GM23338 (cell line): ENCODE data around the gene UBE2J1. TPM values are rescaled to one million over a fixed set of nuclear protein-coding genes. Genes with fewer than 3 reads are reported as not detected.

Source experiments
- ATAC-seq: fragments of 200-7000 bp; cut with Tn5 transposase; 3 replicates; pipeline ENCODE4 v1.9.1; 2020
- DNase-seq: peaks from one replicate; pipeline ENCODE4 v3.0.0-alpha.2; 2015; ENCODE audit warnings: low spot score
- H2AFZ ChIP-seq: fragments of 200-600 bp; sonication (generic); 2 replicates; pipeline ENCODE4 v1.8.0; 2016; ENCODE audit warnings: antibody characterized with exemption, mild to moderate bottlenecking, moderate library complexity
- H3F3A ChIP-seq: fragments of 200-600 bp; sonication (generic); replicated peaks from 2 replicates; pipeline ENCODE4 v1.8.0; 2017; ENCODE audit warnings: antibody characterized with exemption, mixed run types, low read depth
- H3K27ac ChIP-seq: fragments of 200-600 bp; sonication (generic); 2 replicates; pipeline ENCODE4 v1.6.1; 2016; ENCODE audit warnings: low read depth
- H3K27me3 ChIP-seq: fragments of 200-600 bp; sonication (generic); 2 replicates; pipeline ENCODE4 v1.8.0; 2016; ENCODE audit warnings: mild to moderate bottlenecking, mixed run types, moderate library complexity; ENCODE audit not compliant: insufficient read depth
- H3K36me3 ChIP-seq: fragments of 200-600 bp; sonication (generic); 2 replicates; pipeline ENCODE4 v1.8.0; 2016; ENCODE audit warnings: mild to moderate bottlenecking; ENCODE audit not compliant: insufficient read depth
- H3K4me1 ChIP-seq: fragments of 200-600 bp; sonication (generic); 2 replicates; pipeline ENCODE4 v1.8.0; 2016; ENCODE audit warnings: mild to moderate bottlenecking, moderate library complexity; ENCODE audit not compliant: insufficient read depth
- H3K4me2 ChIP-seq: fragments of 200-600 bp; sonication (generic); 2 replicates; pipeline ENCODE4 v1.7.1; 2017; ENCODE audit warnings: mixed run types
- H3K4me3 ChIP-seq: fragments of 200-600 bp; sonication (generic); 2 replicates; pipeline ENCODE4 v1.6.1; 2016; ENCODE audit warnings: mixed run types
- H3K79me2 ChIP-seq: fragments of 200-600 bp; sonication (generic); replicated peaks from 2 replicates; pipeline ENCODE4 v1.8.0; 2017; ENCODE audit warnings: mild to moderate bottlenecking; ENCODE audit not compliant: insufficient read depth
- H3K9me2 ChIP-seq: fragments of 200-600 bp; sonication (generic); 2 replicates; pipeline ENCODE4 v1.8.0; 2017; ENCODE audit not compliant: insufficient read depth
- H4K20me1 ChIP-seq: fragments of 200-600 bp; sonication (generic); replicated peaks from 2 replicates; pipeline ENCODE4 v1.8.0; 2017; ENCODE audit warnings: mild to moderate bottlenecking; ENCODE audit not compliant: insufficient read depth
- H3K27ac Mint-ChIP-seq: 2 replicates; pipeline ENCODE4 v1.8.0; 2020; ENCODE audit warnings: inconsistent platforms, mild to moderate bottlenecking, moderate library complexity, mixed read lengths
- H3K27me3 Mint-ChIP-seq: 3 replicates; pipeline ENCODE4 v1.8.0; 2022; ENCODE audit warnings: low read depth, mild to moderate bottlenecking, moderate library complexity, mixed read lengths, inconsistent platforms; ENCODE audit not compliant: insufficient read depth, poor library complexity
- H3K36me3 Mint-ChIP-seq: 3 replicates; pipeline ENCODE4 v1.8.0; 2021; ENCODE audit warnings: low read depth, mild to moderate bottlenecking, inconsistent platforms, moderate library complexity, mixed read lengths
- H3K4me1 Mint-ChIP-seq: 3 replicates; pipeline ENCODE4 v1.8.0; 2020; ENCODE audit warnings: mild to moderate bottlenecking, inconsistent platforms, mixed read lengths
- H3K4me3 Mint-ChIP-seq: 3 replicates; pipeline ENCODE4 v1.8.0; 2021; ENCODE audit warnings: moderate library complexity, mild to moderate bottlenecking, inconsistent platforms, mixed read lengths
- H3K9me3 Mint-ChIP-seq: 3 replicates; pipeline ENCODE4 v1.8.0; 2020; ENCODE audit warnings: moderate library complexity, mild to moderate bottlenecking, inconsistent platforms, mixed read lengths
- CREB1 ChIP-seq: fragments of 250-450 bp; sonication (Bioruptor Pico); IDR thresholded peaks from 2 replicates; pipeline ENCODE4 v1.5.0; 2020; ENCODE audit warnings: low read depth, mild to moderate bottlenecking, moderate library complexity
- EZH2 ChIP-seq: fragments of 200-600 bp; sonication (generic); IDR thresholded peaks from one replicate; pipeline ENCODE4 v1.8.0; 2017; ENCODE audit warnings: antibody characterized with exemption, mild to moderate bottlenecking, low read depth; ENCODE audit not compliant: unreplicated experiment
- EZH2phosphoT487 ChIP-seq: fragments of 200-600 bp; sonication (generic); IDR thresholded peaks from one replicate; pipeline ENCODE4 v1.8.1; 2018; ENCODE audit warnings: antibody characterized with exemption; ENCODE audit not compliant: unreplicated experiment
- NANOG ChIP-seq: IDR thresholded peaks from 2 replicates; pipeline ENCODE4 v1.6.1; 2016; ENCODE audit warnings: antibody characterized with exemption, borderline replicate concordance
- ZNF114 ChIP-seq: fragments of 250-450 bp; sonication (Bioruptor Pico); IDR thresholded peaks from 2 replicates; pipeline ENCODE4 v1.5.0; 2020; ENCODE audit warnings: mild to moderate bottlenecking, moderate library complexity
- polyA plus RNA-seq: library from polyadenylated mRNA; unstranded; fragments of >200 nt; fragmentation: Nextera tagmentation; extraction: Ambion mirVana; gene quantifications from 2 replicates; pipeline ENCODE4 v1.2.1, GENCODE V29; 2016
- total RNA-seq: library from RNA; depleted of rRNA; stranded (reverse); fragments of >200 nt; shearing (Covaris generic); gene quantifications from 2 replicates; pipeline ENCODE4 v1.2.3, GENCODE V29; 2014
- TF ChIP-seq, protein P1 (sequence below): IDR thresholded peaks from 2 replicates; pipeline ENCODE4 v1.6.1; 2016; ENCODE audit warnings: antibody characterized with exemption
- TF ChIP-seq, protein P2 (sequence below): IDR thresholded peaks from one replicate; pipeline ENCODE4 v1.6.1; 2018; ENCODE audit warnings: antibody characterized with exemption; ENCODE audit not compliant: unreplicated experiment
- TF ChIP-seq, protein P3 (sequence below): fragments of 250-450 bp; sonication (Bioruptor Pico); IDR thresholded peaks from 2 replicates; pipeline ENCODE4 v1.5.0; 2020; ENCODE audit warnings: mild to moderate bottlenecking, moderate library complexity

UBE2J1 gene
- total and polyA plus RNA-seq, 2 experiments from 2014 or later = 7.5 to 13.1 TPM

- TF ChIP-seq, protein P1, sequence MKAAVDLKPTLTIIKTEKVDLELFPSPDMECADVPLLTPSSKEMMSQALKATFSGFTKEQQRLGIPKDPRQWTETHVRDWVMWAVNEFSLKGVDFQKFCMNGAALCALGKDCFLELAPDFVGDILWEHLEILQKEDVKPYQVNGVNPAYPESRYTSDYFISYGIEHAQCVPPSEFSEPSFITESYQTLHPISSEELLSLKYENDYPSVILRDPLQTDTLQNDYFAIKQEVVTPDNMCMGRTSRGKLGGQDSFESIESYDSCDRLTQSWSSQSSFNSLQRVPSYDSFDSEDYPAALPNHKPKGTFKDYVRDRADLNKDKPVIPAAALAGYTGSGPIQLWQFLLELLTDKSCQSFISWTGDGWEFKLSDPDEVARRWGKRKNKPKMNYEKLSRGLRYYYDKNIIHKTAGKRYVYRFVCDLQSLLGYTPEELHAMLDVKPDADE = no peak
- no peak for TF ChIP-seq EZH2
- TF ChIP-seq, protein P2, sequence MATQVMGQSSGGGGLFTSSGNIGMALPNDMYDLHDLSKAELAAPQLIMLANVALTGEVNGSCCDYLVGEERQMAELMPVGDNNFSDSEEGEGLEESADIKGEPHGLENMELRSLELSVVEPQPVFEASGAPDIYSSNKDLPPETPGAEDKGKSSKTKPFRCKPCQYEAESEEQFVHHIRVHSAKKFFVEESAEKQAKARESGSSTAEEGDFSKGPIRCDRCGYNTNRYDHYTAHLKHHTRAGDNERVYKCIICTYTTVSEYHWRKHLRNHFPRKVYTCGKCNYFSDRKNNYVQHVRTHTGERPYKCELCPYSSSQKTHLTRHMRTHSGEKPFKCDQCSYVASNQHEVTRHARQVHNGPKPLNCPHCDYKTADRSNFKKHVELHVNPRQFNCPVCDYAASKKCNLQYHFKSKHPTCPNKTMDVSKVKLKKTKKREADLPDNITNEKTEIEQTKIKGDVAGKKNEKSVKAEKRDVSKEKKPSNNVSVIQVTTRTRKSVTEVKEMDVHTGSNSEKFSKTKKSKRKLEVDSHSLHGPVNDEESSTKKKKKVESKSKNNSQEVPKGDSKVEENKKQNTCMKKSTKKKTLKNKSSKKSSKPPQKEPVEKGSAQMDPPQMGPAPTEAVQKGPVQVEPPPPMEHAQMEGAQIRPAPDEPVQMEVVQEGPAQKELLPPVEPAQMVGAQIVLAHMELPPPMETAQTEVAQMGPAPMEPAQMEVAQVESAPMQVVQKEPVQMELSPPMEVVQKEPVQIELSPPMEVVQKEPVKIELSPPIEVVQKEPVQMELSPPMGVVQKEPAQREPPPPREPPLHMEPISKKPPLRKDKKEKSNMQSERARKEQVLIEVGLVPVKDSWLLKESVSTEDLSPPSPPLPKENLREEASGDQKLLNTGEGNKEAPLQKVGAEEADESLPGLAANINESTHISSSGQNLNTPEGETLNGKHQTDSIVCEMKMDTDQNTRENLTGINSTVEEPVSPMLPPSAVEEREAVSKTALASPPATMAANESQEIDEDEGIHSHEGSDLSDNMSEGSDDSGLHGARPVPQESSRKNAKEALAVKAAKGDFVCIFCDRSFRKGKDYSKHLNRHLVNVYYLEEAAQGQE = no peak
- no peak for TF ChIP-seq NANOG
- no peak for TF ChIP-seq EZH2phosphoT487
These were observed 21.6 kb downstream of the UBE2J1 start (continued) for GRCh38 chr6:89330910-89331309.

DNA sequence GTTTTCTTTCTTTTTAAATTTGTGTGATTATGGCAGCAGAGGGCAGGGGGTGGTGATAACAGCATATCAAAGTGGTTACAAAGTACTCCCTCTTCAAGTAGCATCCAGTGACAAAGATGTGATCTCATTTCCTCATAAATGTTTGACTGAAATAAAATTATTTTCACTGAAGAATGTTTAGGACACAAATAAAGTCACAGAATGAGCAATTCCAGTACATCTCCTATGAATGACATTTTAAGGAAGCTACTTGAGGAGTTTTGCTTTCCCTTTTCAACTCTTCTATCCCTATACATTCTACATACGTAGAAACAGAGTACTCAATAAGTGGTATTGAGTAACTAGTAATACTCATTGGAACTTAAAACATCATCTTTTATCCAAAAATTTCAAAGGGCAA lies 23.5 kb downstream of the UBE2J1 start:
- Histone ChIP-seq H3K4me1 (peaks cover 10% of the 10 kb centered on the region), H2AFZ (no peak overlapping the region), H3K4me3 (no peak overlapping the region), H4K20me1 (no peaks in the 10 kb centered on the region), H3K27me3 (no peaks in the 10 kb centered on the region), H3K36me3 (no peaks in the 10 kb centered on the region), H3F3A (no peaks in the 10 kb centered on the region), H3K9me2 (no peaks in the 10 kb centered on the region), H3K27ac (no peak overlapping the region), H3K79me2 (no peaks in the 10 kb centered on the region), H3K4me2 (no peak overlapping the region)
- Mint-ChIP-seq H3K27ac (no peak overlapping the region), H3K36me3 (no peaks in the 10 kb centered on the region; the same call in 2 of the 3 replicates), H3K4me3 (no peak overlapping the region), H3K4me1 (no peaks in the 10 kb centered on the region), H3K27me3 (no peaks in the 10 kb centered on the region), H3K9me3 (no peaks in the 10 kb centered on the region)
- ATAC-seq (no peak), DNase-seq (no peak)
- no peak for TF ChIP-seq ZNF114

GRCh38 chr6:89324304-89324703 lies 28.2 kb downstream of the UBE2J1 start:
- no peaks in the 10 kb centered on the region for H3F3A ChIP-seq
- H3K27me3 ChIP-seq = no peaks in the 10 kb centered on the region
- H3K9me2 ChIP-seq = no peaks in the 10 kb centered on the region
- no peaks in the 10 kb centered on the region for H4K20me1 ChIP-seq
- no peak overlapping the region for H3K4me2 ChIP-seq
- H3K36me3 ChIP-seq = peaks cover 3% of the 10 kb centered on the region; the same call in 1 of the 2 replicates
- Mint-ChIP-seq H3K4me3 (no peak overlapping the region), H3K27me3 (no peaks in the 10 kb centered on the region), H3K36me3 (peaks cover 24% of the 10 kb centered on the region), H3K27ac (no peak overlapping the region), H3K9me3 (peaks cover 29% of the 10 kb centered on the region), H3K4me1 (peaks cover 8% of the 10 kb centered on the region)
- H3K27ac ChIP-seq = no peak overlapping the region
- H2AFZ ChIP-seq = no peak overlapping the region
- ATAC-seq = no peak
- no peak overlapping the region for H3K4me3 ChIP-seq
- no peaks in the 10 kb centered on the region for H3K79me2 ChIP-seq
- H3K4me1 ChIP-seq = no peaks in the 10 kb centered on the region
- DNase-seq = no peak
- TF ChIP-seq, protein P1 = no peak
- TF ChIP-seq, protein P3, sequence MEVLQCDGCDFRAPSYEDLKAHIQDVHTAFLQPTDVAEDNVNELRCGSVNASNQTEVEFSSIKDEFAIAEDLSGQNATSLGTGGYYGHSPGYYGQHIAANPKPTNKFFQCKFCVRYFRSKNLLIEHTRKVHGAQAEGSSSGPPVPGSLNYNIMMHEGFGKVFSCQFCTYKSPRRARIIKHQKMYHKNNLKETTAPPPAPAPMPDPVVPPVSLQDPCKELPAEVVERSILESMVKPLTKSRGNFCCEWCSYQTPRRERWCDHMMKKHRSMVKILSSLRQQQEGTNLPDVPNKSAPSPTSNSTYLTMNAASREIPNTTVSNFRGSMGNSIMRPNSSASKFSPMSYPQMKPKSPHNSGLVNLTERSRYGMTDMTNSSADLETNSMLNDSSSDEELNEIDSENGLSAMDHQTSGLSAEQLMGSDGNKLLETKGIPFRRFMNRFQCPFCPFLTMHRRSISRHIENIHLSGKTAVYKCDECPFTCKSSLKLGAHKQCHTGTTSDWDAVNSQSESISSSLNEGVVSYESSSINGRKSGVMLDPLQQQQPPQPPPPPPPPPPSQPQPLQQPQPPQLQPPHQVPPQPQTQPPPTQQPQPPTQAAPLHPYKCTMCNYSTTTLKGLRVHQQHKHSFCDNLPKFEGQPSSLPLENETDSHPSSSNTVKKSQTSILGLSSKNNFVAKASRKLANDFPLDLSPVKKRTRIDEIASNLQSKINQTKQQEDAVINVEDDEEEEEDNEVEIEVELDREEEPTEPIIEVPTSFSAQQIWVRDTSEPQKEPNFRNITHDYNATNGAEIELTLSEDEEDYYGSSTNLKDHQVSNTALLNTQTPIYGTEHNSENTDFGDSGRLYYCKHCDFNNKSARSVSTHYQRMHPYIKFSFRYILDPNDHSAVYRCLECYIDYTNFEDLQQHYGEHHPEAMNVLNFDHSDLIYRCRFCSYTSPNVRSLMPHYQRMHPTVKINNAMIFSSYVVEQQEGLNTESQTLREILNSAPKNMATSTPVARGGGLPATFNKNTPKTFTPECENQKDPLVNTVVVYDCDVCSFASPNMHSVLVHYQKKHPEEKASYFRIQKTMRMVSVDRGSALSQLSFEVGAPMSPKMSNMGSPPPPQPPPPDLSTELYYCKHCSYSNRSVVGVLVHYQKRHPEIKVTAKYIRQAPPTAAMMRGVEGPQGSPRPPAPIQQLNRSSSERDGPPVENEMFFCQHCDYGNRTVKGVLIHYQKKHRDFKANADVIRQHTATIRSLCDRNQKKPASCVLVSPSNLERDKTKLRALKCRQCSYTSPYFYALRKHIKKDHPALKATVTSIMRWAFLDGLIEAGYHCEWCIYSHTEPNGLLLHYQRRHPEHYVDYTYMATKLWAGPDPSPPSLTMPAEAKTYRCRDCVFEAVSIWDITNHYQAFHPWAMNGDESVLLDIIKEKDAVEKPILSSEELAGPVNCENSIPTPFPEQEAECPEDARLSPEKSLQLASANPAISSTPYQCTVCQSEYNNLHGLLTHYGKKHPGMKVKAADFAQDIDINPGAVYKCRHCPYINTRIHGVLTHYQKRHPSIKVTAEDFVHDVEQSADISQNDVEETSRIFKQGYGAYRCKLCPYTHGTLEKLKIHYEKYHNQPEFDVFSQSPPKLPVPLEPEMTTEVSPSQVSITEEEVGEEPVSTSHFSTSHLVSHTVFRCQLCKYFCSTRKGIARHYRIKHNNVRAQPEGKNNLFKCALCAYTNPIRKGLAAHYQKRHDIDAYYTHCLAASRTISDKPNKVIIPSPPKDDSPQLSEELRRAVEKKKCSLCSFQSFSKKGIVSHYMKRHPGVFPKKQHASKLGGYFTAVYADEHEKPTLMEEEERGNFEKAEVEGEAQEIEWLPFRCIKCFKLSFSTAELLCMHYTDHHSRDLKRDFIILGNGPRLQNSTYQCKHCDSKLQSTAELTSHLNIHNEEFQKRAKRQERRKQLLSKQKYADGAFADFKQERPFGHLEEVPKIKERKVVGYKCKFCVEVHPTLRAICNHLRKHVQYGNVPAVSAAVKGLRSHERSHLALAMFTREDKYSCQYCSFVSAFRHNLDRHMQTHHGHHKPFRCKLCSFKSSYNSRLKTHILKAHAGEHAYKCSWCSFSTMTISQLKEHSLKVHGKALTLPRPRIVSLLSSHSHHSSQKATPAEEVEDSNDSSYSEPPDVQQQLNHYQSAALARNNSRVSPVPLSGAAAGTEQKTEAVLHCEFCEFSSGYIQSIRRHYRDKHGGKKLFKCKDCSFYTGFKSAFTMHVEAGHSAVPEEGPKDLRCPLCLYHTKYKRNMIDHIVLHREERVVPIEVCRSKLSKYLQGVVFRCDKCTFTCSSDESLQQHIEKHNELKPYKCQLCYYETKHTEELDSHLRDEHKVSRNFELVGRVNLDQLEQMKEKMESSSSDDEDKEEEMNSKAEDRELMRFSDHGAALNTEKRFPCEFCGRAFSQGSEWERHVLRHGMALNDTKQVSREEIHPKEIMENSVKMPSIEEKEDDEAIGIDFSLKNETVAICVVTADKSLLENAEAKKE (CRISPR knock-in tag) = no peak
- no peak for TF ChIP-seq CREB1 (CRISPR knock-in tag)
